WTC11 (cell line): Measurements from ENCODE around the gene SNX11. TPM values are rescaled to one million over a fixed set of nuclear protein-coding genes. Genes with fewer than 3 reads are reported as not detected.

Experiments used
- ATAC-seq: fragments of 200-7000 bp; cut with Tn5 transposase; 2 replicates; pipeline ENCODE4 v1.10.0; 2021; ENCODE audit warnings: mild to moderate bottlenecking, moderate library complexity
- CTCF ChIA-PET: fragments of 300-600 bp; sonication (Branson Sonifier 250); formaldehyde crosslinking; loops from one replicate; lab custom pipeline; 2021; ENCODE audit warnings: antibody characterized with exemption; lab: Charles Lee
- POLR2A ChIA-PET: fragments of 350-600 bp; sonication (Branson Sonifier 250); formaldehyde crosslinking; loops from one replicate; lab custom pipeline; 2021; ENCODE audit warnings: antibody characterized with exemption; lab: Charles Lee
- DNase-seq: peaks from one replicate; pipeline ENCODE4 v3.0.0; 2021; ENCODE audit warnings: low spot score
- H3K27ac Mint-ChIP-seq: 2 replicates; pipeline ENCODE4 v1.8.0; 2021; ENCODE audit warnings: mixed read lengths
- H3K27me3 Mint-ChIP-seq: 2 replicates; pipeline ENCODE4 v1.8.0; 2021; ENCODE audit warnings: low read depth, mild to moderate bottlenecking, moderate library complexity, mixed read lengths
- H3K36me3 Mint-ChIP-seq: 2 replicates; pipeline ENCODE4 v1.8.0; 2021; ENCODE audit warnings: mixed read lengths
- H3K4me1 Mint-ChIP-seq: 2 replicates; pipeline ENCODE4 v1.8.0; 2022; ENCODE audit warnings: mixed read lengths
- H3K4me3 Mint-ChIP-seq: 2 replicates; pipeline ENCODE4 v1.8.0; 2021; ENCODE audit warnings: mild to moderate bottlenecking, moderate library complexity, mixed read lengths
- H3K9me3 Mint-ChIP-seq: 2 replicates; pipeline ENCODE4 v1.8.0; 2021; ENCODE audit warnings: mixed read lengths
- CBFB ChIP-seq: sonication (generic); formaldehyde crosslinking; IDR thresholded peaks from 2 replicates; pipeline ENCODE4 v1.8.1; 2022; ENCODE audit warnings: mild to moderate bottlenecking, low read depth, missing genetic modification reagents
- CREM ChIP-seq: sonication (generic); formaldehyde crosslinking; IDR thresholded peaks from 2 replicates; pipeline ENCODE4 v1.8.1; 2022; ENCODE audit warnings: mild to moderate bottlenecking, missing genetic modification reagents, moderate library complexity
- ESRRA ChIP-seq: sonication (generic); formaldehyde crosslinking; IDR thresholded peaks from 2 replicates; pipeline ENCODE4 v1.8.1; 2022; ENCODE audit warnings: mild to moderate bottlenecking, missing genetic modification reagents, borderline replicate concordance
- FOXJ3 ChIP-seq: sonication (generic); formaldehyde crosslinking; IDR thresholded peaks from 2 replicates; pipeline ENCODE4 v1.9.0; 2021; ENCODE audit warnings: missing genetic modification reagents, mild to moderate bottlenecking, borderline replicate concordance
- NFE2L1 ChIP-seq: sonication (generic); formaldehyde crosslinking; IDR thresholded peaks from 2 replicates; pipeline ENCODE4 v1.8.1; 2023; ENCODE audit warnings: missing genetic modification reagents
- RELA ChIP-seq: sonication (generic); formaldehyde crosslinking; IDR thresholded peaks from 2 replicates; pipeline ENCODE4 v1.8.1; 2022; ENCODE audit warnings: missing genetic modification reagents, mild to moderate bottlenecking, borderline replicate concordance
- ZNF121 ChIP-seq: sonication (generic); formaldehyde crosslinking; IDR thresholded peaks from 2 replicates; pipeline ENCODE4 v1.8.0; 2023; ENCODE audit warnings: missing genetic modification reagents
- ZNF138 ChIP-seq: sonication (generic); formaldehyde crosslinking; conservative IDR thresholded peaks from 2 replicates; pipeline ENCODE4 v1.8.1; 2022; ENCODE audit warnings: mild to moderate bottlenecking, moderate library complexity, missing genetic modification reagents
- ZNF232 ChIP-seq: sonication (generic); formaldehyde crosslinking; IDR thresholded peaks from 2 replicates; pipeline ENCODE4 v1.8.0; 2022; ENCODE audit warnings: mild to moderate bottlenecking, missing genetic modification reagents
- ZNF416 ChIP-seq: fragments of 250-450 bp; sonication (Bioruptor Pico); IDR thresholded peaks from 2 replicates; pipeline ENCODE4 v1.9.0; 2021; ENCODE audit warnings: mild to moderate bottlenecking, inconsistent platforms
- ZNF671 ChIP-seq: fragments of 250-450 bp; sonication (Bioruptor Pico); IDR thresholded peaks from 2 replicates; pipeline ENCODE4 v1.8.0; 2021; ENCODE audit warnings: mild to moderate bottlenecking
- total RNA-seq: library from RNA; stranded (reverse); gene quantifications from 3 replicates; pipeline ENCODE4 v1.2.3, GENCODE V29; 2021
- TF ChIP-seq, protein P1 (sequence below): sonication (generic); formaldehyde crosslinking; IDR thresholded peaks from 2 replicates; pipeline ENCODE4 v1.8.0; 2023; ENCODE audit warnings: missing genetic modification reagents, mild to moderate bottlenecking, borderline replicate concordance
- TF ChIP-seq, protein P2 (sequence below): sonication (generic); formaldehyde crosslinking; IDR thresholded peaks from 2 replicates; pipeline ENCODE4 v1.8.1; 2023; ENCODE audit warnings: mild to moderate bottlenecking, missing genetic modification reagents
- TF ChIP-seq, protein P3 (sequence below): sonication (generic); formaldehyde crosslinking; IDR thresholded peaks from 2 replicates; pipeline ENCODE4 v1.8.1; 2023; ENCODE audit warnings: mild to moderate bottlenecking, missing genetic modification reagents, borderline replicate concordance
- TF ChIP-seq, protein P4 (sequence below): sonication (generic); formaldehyde crosslinking; IDR thresholded peaks from 2 replicates; pipeline ENCODE4 v1.8.1; 2022; ENCODE audit warnings: mild to moderate bottlenecking, missing genetic modification reagents, moderate library complexity, borderline replicate concordance
- TF ChIP-seq, protein P5 (sequence below): sonication (generic); formaldehyde crosslinking; IDR thresholded peaks from 2 replicates; pipeline ENCODE4 v1.8.0; 2023; ENCODE audit warnings: mild to moderate bottlenecking, missing genetic modification reagents
- TF ChIP-seq, protein P6 (sequence below): sonication (generic); formaldehyde crosslinking; IDR thresholded peaks from 2 replicates; pipeline ENCODE4 v1.8.0; 2022; ENCODE audit warnings: mild to moderate bottlenecking, missing genetic modification reagents

SNX11 gene
- total RNA-seq, 1 experiment from 2014 or later = 24.5 TPM

DNA sequence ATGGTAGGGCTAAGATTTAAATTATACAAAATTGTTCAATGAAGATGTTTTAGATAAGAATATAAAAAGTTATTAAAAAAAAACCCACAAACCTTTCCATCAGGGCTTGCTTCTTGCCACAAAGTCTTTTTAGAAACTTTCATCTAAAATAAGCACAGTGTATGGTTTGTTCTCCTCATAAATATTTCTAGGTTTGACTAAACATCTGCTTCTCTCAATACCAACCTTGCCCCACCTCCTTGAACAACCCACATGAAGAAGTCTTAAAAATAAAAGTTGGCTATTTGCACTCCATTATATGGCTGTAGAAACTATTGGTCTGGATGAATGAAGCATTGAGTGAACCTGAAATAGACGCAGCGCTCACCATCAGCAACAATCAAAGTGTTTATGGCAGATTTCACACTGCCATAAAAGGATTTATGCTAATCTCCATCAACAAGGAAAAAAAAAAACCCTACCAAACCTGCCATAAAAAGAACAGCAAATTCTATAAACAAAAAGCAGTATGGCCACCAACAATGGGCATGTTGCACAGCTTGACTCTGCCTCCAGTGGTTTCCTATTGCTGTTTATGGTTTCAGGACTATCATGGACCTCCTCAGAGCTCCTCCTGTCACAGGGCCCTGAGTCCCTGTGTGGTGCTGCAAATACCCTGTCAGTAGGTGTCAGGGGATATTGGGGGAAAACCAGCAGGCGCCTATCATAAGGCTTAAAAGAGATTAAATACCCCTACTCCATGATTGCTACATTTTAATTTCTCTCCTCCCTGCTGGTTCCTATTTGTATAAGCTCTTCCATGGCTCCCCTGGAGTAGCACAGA, 37.6 kb downstream of the SNX11 start:
- ChIA-PET POLR2A (interaction anchor here (0.7 kb wide), 1 partner anchor 72 kb away, joined by 3 read pairs; no protein-coding TSS in a partner anchor), CTCF (interaction anchor here (0.7 to 0.9 kb wide), 2 partner anchors 10 to 95 kb away, joined by 3 read pairs; no protein-coding TSS in a partner anchor)
- DNase-seq = no peak
- Mint-ChIP-seq H3K4me3 (no peak overlapping the region), H3K27me3 (no peaks in the 10 kb centered on the region; the same call in none of the 2 replicates), H3K4me1 (peaks cover 16% of the 10 kb centered on the region), H3K36me3 (no peaks in the 10 kb centered on the region), H3K9me3 (no peaks in the 10 kb centered on the region), H3K27ac (no peak overlapping the region)
- no peak for ATAC-seq
- TF ChIP-seq RELA (CRISPR knock-in tag) (no peak), FOXJ3 (CRISPR knock-in tag) (no peak), ZNF138 (CRISPR knock-in tag) (no peak), ZNF671 (CRISPR knock-in tag) (no peak), NFE2L1 (CRISPR knock-in tag) (no peak), ZNF121 (no peak), ZNF232 (no peak), ZNF416 (no peak), CBFB (CRISPR knock-in tag) (no peak), CREM (CRISPR knock-in tag) (no peak)
- TF ChIP-seq, protein P1, sequence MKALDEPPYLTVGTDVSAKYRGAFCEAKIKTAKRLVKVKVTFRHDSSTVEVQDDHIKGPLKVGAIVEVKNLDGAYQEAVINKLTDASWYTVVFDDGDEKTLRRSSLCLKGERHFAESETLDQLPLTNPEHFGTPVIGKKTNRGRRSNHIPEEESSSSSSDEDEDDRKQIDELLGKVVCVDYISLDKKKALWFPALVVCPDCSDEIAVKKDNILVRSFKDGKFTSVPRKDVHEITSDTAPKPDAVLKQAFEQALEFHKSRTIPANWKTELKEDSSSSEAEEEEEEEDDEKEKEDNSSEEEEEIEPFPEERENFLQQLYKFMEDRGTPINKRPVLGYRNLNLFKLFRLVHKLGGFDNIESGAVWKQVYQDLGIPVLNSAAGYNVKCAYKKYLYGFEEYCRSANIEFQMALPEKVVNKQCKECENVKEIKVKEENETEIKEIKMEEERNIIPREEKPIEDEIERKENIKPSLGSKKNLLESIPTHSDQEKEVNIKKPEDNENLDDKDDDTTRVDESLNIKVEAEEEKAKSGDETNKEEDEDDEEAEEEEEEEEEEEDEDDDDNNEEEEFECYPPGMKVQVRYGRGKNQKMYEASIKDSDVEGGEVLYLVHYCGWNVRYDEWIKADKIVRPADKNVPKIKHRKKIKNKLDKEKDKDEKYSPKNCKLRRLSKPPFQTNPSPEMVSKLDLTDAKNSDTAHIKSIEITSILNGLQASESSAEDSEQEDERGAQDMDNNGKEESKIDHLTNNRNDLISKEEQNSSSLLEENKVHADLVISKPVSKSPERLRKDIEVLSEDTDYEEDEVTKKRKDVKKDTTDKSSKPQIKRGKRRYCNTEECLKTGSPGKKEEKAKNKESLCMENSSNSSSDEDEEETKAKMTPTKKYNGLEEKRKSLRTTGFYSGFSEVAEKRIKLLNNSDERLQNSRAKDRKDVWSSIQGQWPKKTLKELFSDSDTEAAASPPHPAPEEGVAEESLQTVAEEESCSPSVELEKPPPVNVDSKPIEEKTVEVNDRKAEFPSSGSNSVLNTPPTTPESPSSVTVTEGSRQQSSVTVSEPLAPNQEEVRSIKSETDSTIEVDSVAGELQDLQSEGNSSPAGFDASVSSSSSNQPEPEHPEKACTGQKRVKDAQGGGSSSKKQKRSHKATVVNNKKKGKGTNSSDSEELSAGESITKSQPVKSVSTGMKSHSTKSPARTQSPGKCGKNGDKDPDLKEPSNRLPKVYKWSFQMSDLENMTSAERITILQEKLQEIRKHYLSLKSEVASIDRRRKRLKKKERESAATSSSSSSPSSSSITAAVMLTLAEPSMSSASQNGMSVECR = no peak
- TF ChIP-seq, protein P2, sequence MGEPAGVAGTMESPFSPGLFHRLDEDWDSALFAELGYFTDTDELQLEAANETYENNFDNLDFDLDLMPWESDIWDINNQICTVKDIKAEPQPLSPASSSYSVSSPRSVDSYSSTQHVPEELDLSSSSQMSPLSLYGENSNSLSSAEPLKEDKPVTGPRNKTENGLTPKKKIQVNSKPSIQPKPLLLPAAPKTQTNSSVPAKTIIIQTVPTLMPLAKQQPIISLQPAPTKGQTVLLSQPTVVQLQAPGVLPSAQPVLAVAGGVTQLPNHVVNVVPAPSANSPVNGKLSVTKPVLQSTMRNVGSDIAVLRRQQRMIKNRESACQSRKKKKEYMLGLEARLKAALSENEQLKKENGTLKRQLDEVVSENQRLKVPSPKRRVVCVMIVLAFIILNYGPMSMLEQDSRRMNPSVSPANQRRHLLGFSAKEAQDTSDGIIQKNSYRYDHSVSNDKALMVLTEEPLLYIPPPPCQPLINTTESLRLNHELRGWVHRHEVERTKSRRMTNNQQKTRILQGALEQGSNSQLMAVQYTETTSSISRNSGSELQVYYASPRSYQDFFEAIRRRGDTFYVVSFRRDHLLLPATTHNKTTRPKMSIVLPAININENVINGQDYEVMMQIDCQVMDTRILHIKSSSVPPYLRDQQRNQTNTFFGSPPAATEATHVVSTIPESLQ = no peak
- TF ChIP-seq, protein P3, sequence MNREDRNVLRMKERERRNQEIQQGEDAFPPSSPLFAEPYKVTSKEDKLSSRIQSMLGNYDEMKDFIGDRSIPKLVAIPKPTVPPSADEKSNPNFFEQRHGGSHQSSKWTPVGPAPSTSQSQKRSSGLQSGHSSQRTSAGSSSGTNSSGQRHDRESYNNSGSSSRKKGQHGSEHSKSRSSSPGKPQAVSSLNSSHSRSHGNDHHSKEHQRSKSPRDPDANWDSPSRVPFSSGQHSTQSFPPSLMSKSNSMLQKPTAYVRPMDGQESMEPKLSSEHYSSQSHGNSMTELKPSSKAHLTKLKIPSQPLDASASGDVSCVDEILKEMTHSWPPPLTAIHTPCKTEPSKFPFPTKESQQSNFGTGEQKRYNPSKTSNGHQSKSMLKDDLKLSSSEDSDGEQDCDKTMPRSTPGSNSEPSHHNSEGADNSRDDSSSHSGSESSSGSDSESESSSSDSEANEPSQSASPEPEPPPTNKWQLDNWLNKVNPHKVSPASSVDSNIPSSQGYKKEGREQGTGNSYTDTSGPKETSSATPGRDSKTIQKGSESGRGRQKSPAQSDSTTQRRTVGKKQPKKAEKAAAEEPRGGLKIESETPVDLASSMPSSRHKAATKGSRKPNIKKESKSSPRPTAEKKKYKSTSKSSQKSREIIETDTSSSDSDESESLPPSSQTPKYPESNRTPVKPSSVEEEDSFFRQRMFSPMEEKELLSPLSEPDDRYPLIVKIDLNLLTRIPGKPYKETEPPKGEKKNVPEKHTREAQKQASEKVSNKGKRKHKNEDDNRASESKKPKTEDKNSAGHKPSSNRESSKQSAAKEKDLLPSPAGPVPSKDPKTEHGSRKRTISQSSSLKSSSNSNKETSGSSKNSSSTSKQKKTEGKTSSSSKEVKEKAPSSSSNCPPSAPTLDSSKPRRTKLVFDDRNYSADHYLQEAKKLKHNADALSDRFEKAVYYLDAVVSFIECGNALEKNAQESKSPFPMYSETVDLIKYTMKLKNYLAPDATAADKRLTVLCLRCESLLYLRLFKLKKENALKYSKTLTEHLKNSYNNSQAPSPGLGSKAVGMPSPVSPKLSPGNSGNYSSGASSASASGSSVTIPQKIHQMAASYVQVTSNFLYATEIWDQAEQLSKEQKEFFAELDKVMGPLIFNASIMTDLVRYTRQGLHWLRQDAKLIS (CRISPR knock-in tag) = no peak

DNA sequence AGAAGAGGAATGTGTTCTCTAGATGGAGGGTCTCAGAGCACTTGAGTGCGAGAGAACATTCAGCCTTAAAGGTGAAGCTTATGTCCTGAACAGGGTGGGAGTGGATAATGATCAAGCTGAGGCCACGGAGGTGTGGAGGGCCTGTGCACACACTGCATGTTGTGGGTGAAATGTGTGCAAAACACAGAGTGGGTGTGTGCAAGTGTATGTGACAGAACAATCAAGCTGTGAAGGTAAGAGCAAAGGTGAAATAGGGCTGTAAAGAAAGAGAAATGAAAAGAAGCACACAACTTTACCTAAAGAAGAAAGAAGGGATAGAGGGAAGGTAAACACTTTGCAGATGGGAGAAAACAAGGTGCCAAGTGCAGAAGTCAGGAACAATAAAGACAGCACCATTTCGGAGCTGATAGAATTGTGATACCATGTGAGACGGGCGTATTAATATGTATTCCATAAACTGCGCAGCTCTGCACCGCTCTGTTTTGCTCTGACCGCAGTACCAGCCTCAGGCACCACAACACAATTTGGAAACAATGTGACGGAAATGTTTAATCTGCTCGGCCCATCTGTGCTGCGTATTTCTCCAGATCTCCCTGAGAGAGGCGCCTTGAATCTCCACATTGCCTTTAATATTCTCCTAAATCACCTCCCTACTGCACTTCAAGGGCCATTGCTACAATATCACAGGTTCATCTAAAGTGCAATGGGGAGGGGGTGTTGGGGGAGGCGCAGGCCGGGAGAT, 40.6 kb downstream of the SNX11 start:
- H3K36me3 Mint-ChIP-seq = no peaks in the 10 kb centered on the region
- no peaks in the 10 kb centered on the region; the same call in none of the 2 replicates for H3K27me3 Mint-ChIP-seq
- H3K4me1 Mint-ChIP-seq = peaks cover 23% of the 10 kb centered on the region
- DNase-seq = no peak
- H3K4me3 Mint-ChIP-seq = no peak overlapping the region
- no peak overlapping the region for H3K27ac Mint-ChIP-seq
- ChIA-PET POLR2A (interaction anchor here (0.6 to 0.7 kb wide), 2 partner anchors 194 to 281 kb away, joined by 3 read pairs; no protein-coding TSS in a partner anchor), CTCF (interaction anchor here (0.9 to 3.1 kb wide), 10 partner anchors 11 to 309 kb away, joined by 3 to 15 read pairs (median 4); no protein-coding TSS in a partner anchor)
- ATAC-seq = no peak
- H3K9me3 Mint-ChIP-seq = no peaks in the 10 kb centered on the region
- TF ChIP-seq, protein P4, sequence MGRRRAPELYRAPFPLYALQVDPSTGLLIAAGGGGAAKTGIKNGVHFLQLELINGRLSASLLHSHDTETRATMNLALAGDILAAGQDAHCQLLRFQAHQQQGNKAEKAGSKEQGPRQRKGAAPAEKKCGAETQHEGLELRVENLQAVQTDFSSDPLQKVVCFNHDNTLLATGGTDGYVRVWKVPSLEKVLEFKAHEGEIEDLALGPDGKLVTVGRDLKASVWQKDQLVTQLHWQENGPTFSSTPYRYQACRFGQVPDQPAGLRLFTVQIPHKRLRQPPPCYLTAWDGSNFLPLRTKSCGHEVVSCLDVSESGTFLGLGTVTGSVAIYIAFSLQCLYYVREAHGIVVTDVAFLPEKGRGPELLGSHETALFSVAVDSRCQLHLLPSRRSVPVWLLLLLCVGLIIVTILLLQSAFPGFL (CRISPR knock-in tag) = no peak
- TF ChIP-seq, protein P5, sequence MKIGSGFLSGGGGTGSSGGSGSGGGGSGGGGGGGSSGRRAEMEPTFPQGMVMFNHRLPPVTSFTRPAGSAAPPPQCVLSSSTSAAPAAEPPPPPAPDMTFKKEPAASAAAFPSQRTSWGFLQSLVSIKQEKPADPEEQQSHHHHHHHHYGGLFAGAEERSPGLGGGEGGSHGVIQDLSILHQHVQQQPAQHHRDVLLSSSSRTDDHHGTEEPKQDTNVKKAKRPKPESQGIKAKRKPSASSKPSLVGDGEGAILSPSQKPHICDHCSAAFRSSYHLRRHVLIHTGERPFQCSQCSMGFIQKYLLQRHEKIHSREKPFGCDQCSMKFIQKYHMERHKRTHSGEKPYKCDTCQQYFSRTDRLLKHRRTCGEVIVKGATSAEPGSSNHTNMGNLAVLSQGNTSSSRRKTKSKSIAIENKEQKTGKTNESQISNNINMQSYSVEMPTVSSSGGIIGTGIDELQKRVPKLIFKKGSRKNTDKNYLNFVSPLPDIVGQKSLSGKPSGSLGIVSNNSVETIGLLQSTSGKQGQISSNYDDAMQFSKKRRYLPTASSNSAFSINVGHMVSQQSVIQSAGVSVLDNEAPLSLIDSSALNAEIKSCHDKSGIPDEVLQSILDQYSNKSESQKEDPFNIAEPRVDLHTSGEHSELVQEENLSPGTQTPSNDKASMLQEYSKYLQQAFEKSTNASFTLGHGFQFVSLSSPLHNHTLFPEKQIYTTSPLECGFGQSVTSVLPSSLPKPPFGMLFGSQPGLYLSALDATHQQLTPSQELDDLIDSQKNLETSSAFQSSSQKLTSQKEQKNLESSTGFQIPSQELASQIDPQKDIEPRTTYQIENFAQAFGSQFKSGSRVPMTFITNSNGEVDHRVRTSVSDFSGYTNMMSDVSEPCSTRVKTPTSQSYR (CRISPR knock-in tag) = no peak
- no peak for TF ChIP-seq ESRRA (CRISPR knock-in tag)
- TF ChIP-seq, protein P6, sequence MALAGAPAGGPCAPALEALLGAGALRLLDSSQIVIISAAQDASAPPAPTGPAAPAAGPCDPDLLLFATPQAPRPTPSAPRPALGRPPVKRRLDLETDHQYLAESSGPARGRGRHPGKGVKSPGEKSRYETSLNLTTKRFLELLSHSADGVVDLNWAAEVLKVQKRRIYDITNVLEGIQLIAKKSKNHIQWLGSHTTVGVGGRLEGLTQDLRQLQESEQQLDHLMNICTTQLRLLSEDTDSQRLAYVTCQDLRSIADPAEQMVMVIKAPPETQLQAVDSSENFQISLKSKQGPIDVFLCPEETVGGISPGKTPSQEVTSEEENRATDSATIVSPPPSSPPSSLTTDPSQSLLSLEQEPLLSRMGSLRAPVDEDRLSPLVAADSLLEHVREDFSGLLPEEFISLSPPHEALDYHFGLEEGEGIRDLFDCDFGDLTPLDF (CRISPR knock-in tag) = no peak
